SKM-1 treated with dmso at 0.1 percent for 144 hours (cell line): ENCODE data around the gene RPS6KA5.

Experiments
- DNase-seq: peaks from one replicate; lab custom pipeline; 2025; ENCODE audit not compliant: unreplicated experiment; lab: John Stamatoyannopoulos, UW

Gene RPS6KA5

DNA sequence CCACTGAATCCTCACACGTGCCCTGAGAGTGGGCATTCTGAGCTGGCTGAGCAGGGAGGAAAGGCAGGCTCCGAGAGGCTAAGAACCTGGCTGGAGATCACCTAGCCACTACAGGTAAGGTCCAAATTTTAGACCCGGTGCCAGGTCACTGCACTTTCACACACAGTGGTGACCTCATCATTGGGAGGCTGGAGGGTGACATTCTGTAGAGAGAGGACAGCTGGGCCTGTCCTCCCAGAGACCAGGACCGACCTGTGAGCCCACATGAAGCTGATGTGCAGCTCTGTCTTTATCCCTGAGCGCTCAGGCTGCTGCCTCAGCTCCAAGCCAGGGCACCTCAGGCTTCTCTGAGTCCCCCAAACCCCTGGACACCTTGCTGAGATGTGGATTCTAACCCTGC, 248.3 kb downstream of the RPS6KA5 start:
- no peak for DNase-seq

GRCh38 chr14:90811641-90812040, 248.8 kb downstream of the RPS6KA5 start:
- no peak for DNase-seq

GRCh38 chr14:90810806-90811205, 249.6 kb downstream of the RPS6KA5 start:
- no peak for DNase-seq

DNA sequence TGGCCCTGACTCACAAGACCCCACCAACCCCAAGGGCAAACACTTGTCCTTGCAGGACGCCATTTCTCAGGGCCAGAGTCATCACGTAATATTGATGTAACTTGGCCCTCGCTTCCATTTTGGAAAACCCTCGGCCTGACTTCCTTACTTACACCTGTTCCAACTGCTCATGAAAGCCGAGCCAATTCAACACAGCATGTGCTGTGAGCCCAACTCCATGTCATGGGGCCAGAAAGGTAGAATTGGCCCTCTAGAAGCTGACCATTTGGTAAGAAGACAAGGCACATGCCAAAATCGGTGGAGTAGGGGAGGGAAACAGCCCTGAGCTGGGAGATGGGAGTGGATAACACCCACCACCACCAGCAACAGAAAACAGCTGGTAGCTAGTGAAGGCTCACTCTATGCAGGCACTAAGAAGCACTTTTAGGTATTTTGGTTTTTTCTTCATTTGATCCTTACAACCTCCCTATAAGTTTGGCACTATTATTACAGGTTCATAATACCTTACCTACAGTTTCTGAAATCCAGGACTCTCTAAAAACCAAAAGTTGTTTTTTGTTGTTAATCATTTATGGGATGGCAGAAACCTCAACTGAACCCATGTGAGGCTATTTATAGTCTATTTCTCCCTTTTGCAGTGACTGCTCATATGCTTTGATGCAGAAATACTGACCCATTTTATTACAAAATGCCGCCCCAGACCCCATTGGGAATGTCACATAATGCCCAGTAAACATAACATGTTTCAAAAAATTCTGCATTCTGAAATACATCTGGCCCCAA, 250.7 kb downstream of the RPS6KA5 start:
- DNase-seq = no peak

- DNase-seq = no peak
These were observed 251.5 kb downstream of the RPS6KA5 start for GRCh38 chr14:90808759-90809529.

DNA sequence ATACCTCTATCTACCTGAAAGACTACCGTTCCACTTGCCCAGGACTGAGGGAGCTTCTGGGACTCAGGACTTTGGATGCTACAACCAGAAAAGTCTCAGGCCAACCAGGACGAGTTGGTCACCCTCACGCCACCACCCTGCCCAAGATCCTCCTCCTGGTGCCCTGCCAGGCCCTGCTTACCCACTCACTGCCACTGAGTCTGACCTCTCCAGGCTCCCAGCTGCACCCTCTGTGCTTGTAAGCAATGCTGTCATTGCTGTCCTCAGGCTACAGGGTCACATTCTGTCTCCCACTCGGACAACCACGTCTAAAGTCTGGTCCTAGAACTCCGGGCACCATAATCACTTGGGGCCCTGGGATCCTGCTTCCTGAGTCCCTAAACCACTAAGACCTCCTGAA, 253.4 kb downstream of the RPS6KA5 start:
- no peak for DNase-seq

GRCh38 chr14:90805662-90806540, 254.5 kb downstream of the RPS6KA5 start:
- DNase-seq = no peak

GRCh38 chr14:90805084-90805391, 255.4 kb downstream of the RPS6KA5 start:
- DNase-seq = no peak

- no peak for DNase-seq
These were observed 256.0 kb downstream of the RPS6KA5 start for GRCh38 chr14:90804292-90805083.

GRCh38 chr14:90803249-90803648, 257.2 kb downstream of the RPS6KA5 start:
- no peak for DNase-seq

- DNase-seq = no peak
These were observed 261.0 kb downstream of the RPS6KA5 start for GRCh38 chr14:90799420-90799819.

GRCh38 chr14:90797919-90798318, 262.5 kb downstream of the RPS6KA5 start:
- DNase-seq = no peak
